Measurements from ENCODE around the gene SNX20. TPM values are rescaled to one million over a fixed set of nuclear protein-coding genes. Genes with fewer than 3 reads are reported as not detected.

Gene SNX20
- total RNA-seq, 1 donor, result 48.5 TPM

DNA sequence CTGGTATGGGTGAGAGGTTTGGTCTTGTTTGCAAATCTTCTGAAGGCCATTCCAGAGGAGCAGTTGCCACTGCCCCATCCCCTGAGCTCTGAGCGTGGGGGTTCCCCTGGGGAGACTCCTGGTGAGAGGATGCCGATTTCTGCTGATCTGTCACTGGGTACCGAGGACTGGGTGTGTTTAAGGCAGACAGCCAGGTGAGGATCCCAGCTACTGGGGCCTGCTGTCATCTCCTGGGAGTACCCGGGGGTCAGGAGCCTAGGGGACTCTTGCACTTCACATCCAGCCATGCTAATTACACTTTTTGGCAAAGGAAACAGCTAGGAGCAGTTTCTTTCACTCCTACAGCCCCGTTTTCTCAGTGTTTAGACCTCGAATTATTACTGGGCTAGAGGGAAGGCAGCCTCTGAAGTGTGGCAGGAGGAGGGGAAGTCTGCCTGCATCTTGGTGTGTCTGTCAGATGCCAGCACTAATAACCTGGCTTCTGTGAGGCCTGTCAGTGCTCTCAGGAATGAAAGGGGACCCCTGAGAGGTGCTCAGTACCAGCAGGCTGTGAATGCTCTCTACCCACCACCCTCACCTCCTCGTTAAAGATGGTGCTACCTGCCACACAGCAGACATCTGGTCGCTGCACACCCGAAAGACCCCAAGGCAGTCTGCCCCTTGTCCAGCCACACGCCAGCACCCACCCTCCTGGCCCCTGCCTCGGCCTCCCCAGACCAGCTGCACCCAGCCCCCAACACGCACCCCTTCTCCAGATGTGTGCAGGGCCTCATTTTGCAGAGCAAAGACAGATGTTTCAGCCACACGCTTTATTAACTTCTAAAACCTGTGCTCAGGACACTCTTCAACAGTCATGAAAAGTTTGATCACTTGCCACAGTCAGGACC is 43.2 kb downstream of the SNX20 start:
- DNase-seq (ENCODE audit: low read depth in 2 of 3, low spot score in 2 of 3), result no peak

DNA sequence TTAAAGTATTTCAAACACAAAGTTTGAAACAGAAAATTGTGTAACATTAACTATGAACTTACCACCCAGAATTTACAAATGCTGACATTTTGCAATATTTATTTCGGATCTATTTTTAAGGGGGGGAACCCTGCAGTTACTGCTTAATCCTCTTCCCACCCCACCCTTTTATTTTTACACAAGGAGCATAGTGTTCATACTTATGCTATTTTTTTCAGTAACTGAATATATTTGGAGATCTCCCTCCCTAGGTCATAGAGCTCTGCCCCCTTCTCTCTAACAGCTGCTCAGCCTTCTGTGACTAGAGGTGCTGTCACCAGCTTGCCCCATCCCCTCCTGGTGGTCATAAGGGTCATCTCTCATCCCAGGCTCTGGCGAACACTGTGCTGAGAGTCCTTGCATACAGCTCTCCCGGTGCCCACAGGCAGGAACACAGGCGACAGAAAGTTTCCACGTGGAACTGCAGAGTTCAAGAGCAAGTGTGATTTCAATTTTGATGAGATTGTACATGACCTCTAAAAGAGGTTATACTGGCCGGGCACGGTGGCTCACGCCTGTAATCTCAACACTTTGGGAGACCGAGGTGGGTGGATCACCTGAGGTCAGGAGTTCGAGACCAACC is 44.2 kb downstream of the SNX20 start:
- DNase-seq (ENCODE audit: low read depth in 2 of 3, low spot score in 2 of 3), result no peak

DNA sequence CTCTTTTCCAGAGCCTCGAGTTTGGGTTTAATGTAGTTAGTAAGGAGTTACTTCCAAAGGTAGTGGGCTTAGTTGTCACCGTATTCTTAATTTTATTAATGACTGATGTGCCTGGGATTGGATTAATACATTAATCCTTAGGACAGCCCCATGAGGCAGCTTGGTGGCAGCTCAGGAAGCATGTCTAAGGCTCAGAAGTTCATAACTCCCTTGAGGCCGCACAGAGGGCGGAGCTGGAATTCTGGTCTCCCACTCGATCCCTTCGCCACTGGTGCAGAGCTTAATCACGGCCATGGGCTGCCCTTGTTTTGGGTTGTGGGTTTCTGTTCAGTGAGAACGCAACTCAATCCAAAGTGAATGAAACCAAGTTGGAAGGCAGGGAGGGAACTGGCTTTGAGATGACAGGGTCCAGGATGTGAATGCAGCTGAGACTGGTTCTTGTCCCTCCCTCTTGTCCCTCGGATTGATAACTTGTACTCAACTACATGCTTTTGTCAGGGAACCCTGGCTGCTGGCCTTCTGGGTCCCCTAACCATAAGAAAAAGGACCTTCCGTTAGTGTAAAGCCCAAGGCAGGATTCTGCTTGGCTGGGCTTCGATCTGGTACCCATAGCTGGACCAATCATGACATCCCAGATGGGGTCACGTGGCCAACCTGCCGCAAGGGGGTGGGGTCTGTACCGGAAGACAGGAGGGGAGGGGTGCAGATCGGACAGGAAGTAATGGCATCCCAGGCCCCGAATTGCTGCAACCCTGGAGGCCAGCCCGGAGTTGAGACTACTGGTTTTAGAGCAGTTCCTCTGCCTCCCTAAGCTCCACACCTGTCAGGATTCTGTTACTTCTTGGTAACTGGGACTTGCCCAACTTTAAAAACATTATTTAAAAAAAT is 45.4 kb downstream of the SNX20 start:
- no peak for DNase-seq (ENCODE audit: low read depth in 2 of 3, low spot score in 2 of 3)

DNA sequence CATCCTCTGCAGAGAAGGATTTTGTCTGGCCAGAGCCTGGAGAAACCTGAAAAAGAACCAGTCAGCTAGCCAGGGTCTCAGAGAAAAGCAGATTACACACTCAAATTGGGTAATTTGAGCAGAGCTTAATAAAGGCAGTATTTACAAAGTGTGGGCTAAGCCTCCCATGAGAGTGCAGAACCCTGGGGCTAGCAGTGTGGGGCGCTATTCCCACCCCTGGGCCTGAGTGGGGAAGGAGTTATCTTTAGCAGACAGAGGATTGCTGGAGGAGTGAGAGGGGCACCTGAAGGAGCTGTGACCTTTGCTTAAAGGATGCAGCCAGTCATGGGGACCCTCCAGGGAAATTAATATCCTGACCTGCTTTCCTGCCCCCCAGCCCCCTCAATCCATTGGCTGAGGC is 46.2 kb downstream of the SNX20 start:
- no peak for DNase-seq (ENCODE audit: low read depth in 2 of 3, low spot score in 2 of 3)

DNA sequence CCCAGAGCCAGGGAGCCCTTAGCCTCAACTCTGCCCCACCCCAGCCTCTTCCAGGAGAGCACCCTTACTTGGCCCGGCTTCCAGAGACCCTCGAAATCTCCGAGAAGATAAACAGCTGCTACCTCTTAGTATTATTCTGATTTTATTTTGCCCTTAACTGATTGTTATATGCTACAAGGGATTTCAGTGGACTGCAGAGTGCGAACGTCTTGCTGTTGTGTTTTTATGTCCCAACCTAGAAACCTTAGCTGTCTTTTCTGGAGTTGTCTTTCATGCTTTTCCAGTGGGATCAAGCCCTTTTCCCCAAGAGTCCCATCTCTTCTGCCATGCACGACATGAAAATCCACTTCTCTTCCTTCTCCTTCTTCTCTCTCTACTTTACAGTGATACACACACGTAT is 47.0 kb downstream of the SNX20 start:
- DNase-seq (ENCODE audit: low read depth in 2 of 3, low spot score in 2 of 3), result no peak

DNA sequence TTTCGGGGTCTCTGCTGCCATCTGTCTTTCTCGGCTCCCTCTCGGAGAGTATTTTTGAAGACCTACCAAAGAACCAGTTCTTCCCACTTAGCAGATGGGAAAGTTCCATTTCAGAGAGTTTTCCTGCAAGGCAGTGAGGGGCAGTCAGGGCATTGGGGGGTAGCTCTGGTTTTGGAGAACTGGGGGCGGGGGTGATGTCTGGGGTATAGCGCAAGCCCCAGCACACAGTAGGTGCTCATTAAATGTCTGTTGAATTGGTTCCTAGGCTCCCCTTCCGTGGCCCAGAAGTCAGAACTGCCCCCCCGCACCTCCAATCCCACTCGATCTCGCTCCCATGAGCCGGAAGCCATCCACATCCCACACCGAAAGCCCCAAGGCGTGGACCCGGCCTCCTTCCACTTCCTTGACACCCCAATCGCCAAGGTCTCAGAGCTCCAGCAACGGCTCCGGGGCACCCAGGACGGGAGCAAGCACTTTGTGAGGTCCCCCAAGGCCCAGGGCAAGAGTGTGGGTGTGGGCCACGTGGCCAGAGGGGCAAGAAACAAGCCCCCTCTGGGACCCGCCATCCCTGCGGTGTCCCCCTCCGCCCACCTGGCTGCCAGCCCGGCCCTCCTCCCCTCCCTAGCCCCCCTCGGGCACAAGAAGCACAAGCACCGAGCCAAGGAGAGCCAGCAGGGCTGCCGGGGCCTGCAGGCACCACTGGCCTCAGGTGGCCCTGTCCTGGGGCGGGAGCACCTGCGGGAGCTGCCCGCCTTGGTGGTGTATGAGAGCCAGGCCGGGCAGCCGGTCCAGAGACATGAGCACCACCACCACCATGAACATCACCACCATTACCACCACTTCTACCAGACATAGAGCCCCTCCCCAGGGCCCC is 47.9 kb downstream of the SNX20 start:
- no peak for DNase-seq (ENCODE audit: low read depth in 2 of 3, low spot score in 2 of 3)

DNA sequence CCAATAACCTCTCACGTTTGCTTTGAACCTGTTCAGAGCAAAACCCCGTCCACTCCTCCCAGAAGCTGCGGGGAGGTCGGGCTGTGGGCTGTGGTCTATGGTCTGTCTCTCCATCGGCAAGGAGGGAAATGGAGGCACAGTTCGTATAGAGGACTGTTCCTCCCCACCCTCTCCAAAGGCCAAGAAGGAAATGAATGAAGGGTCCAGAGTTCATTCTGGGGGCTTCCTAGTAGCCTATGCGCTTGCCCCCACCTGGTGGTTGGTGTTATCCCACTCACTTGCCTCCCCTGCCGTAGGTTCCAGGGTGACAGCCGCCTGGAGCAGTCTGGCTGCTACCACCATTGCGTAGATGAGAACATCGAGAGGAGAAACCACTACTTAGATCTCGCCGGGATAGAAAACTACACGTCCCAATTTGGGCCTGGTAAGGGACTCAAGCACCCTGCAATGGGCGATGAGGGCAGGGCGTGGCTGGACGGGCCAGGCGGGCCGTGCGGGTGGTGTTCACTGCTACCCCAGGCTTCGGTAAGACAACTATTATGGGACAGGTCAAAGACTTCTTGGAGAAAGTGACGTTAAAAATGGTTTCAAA is 49.0 kb downstream of the SNX20 start:
- no peak for DNase-seq (ENCODE audit: low read depth in 2 of 3, low spot score in 2 of 3)

DNA sequence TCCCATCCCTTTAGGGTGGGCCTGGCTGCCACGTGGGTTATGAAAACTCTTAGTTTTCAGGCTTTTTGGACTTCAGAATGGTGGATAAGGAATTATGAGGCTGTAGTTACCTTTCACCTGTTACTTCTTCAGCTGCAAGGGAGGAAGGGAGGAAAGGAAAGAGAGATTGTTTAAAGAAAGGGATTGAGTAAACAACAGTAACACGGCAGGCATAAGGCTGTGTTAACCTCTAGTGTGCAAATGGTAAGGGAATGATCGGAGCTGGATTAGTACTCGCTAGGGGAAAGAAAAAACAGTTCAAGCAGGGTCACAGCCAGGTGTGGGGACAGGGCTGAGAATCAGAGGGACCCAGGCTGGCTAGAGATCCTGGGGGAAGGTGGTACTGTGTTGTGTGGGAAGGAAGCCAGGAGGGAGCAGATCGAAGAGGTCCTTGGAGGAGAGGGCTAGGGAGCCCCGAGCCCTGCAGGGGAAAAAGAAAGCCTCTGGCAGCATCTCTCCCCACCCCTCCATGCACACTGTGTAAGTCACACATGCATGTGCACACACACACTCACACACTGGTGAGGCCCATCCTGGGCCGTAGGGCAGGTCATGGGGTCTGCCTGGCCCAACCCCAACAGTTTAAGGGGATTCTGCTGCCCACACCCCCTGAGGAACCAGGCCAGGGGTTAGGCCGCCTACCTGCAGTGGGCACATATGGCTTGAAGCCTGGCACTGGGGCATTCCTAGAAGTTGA is 49.7 kb downstream of the SNX20 start:
- no peak for DNase-seq (ENCODE audit: low read depth in 2 of 3, low spot score in 2 of 3)

DNA sequence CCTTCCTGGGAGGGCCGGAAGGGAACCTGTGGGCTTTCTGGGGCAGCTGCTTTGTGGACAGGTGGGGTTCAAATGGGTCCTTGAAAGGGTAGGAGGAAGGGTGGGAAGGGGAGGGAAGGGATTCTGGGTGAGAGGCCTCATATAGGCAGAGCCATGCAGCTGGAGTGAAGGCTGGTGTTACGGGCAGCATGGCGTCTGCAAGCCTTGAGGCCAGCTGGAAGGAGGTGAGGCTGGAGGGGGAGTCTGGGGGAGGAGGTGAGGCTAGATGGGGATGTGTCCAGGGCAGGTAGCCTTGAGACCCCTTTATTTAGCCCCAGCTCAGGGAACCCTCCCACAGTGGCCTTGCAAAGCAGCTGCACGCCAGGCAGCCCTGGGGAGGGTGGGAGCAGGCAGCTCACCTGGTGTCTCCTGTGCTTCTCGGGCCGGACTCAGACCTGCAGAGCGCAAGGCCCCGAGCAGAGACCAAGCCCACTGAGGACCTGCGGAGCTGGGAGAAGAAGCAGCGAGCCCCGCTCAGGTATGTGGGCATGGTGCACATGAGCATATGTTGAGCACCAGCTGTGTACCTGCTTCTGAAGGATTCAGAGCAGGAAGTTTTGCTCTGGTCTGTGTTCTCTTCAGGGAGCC is 50.6 kb downstream of the SNX20 start:
- no peak for DNase-seq (ENCODE audit: low read depth in 2 of 3, low spot score in 2 of 3)

DNA sequence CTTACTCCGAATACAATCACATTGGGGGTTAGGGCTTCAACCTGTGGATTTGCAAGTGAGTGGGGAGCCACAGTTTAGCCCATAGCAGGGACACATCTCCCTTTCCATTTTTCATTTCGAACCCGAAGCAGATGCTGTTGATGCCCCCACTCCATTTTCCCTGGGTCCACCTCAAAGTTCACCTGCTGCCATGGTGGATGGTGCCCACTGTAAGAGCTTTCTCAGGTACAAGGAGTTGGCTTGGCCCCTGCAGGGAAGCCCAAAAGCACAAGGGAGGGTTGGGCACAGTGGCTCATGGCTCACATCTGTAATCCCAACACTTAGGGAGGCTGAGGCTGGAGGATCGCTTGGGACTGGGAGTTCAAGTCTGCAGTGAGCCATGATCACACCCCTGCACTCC is 51.8 kb downstream of the SNX20 start:
- no peak for DNase-seq (ENCODE audit: low read depth in 2 of 3, low spot score in 2 of 3)

DNA sequence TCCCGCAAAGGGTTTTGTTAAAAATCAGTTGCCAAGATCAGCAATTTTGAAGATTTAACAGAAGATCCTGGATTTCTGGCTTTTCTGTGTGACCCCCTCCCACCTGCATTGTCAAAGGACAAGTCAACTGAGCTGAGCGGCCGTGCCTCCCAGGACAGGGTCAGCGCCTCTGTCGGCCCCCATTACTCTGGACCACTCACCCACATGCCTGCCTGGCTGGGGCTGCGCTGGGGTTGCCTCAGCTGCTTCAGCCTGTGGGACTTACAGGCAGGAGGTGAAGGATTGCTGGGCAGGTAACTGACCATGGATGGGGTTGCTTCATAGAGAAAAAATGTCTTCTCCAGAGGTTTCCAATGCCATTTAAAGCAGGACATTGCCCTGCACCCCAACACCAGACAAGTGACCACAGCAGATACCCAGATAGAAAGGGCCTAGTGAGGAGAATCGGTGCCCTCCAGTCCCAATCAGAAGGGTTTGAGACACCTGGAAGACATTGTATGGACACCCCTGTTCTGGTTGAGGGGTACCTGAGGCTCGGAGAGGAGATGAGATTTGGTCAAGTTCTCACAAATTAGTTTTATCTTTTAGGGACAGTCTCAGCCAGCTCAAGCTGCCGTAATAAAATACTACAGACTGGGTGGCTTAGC is 52.8 kb downstream of the SNX20 start:
- DNase-seq (ENCODE audit: low read depth in 2 of 3, low spot score in 2 of 3), result no peak

DNA sequence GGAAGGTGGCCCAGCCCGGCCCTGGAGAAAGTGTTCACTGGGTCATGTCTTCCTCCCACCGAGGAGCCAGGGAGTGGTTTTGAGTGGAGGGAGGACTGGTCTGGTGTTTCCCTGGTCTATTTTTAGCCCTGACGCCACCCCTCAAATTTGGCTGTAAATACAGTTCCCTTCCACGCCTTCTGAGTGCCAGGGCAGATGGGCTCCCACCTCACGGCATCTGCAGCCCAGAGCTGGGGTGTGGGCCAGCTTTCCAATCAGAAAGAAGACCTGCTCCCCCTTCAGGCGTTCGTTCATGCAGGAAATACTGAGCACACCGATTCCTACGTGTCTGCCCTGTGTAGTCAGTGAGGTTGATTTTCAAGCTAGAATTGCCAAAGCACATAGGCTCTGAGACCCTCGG is 53.7 kb downstream of the SNX20 start:
- DNase-seq (ENCODE audit: low read depth in 2 of 3, low spot score in 2 of 3), result peak; percentile 24 to 78 (median 60)

DNA sequence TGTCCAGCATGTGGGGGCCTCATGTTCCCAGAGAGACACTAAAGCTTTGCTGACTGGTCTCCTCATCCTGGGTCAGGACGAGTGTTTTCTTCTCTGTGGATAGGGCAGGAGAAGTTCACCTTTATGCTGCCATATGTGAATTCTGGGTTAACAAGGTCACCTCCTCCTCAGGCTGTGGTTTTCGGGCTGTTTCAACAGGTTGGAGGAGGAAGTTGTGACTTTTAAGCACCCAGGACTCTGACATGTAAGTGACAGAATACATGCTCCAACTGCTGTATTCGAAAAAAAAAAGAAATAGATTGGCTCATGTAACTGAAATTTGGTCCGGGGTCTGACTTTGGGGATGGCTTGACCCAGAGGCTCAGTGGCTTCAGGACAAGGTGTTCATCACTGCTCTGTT is 54.2 kb downstream of the SNX20 start:
- DNase-seq (ENCODE audit: low read depth in 2 of 3, low spot score in 2 of 3), result peak in 1 of 3 donors; percentile 36

DNA sequence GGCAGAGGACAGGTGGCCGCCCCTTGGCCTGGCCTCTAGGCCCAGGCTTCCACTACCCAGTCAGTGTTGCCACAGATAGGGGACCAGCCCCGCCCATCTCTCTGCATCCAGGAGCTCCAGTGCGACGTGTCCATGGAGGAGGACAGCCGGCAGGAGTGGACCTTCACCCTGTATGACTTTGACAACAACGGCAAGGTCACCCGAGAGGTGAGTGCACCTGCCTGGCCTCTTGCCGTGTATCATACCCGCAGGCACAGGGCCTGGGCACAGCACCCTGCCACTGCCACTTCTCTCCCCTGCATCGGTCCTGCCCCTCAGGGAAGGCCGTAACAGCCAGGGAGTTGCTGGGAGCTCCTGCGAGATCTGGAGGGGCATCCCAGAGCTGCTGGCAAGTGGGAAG is 55.7 kb downstream of the SNX20 start:
- no peak for DNase-seq (ENCODE audit: low read depth in 2 of 3, low spot score in 2 of 3)

DNA sequence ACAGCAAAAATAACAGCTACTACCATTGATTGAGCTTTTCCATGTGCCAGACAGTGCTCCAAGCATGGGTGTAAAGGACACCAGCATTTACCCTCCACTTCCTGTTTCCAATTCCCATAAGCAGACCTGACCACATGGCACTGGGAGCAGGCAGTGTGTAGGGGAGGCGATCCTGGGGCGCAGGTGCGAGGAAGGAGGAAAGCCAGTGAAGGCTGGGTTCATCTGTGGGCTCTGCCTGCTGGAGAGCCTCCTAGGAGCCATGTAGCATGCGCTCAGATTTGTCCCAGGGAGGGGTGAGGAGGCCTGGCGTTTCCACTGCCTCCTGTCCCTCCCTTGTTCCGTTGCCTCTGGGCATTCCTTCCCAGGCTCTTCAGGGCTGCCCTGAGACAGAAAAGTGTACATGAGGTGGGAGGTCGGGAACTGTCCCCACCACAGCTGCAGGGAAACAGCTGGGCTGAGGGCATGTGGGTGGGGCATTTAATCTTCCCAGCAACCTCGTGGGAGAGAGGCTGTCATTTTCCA is 56.6 kb downstream of the SNX20 start:
- DNase-seq (ENCODE audit: low read depth in 2 of 3, low spot score in 2 of 3), result no peak

DNA sequence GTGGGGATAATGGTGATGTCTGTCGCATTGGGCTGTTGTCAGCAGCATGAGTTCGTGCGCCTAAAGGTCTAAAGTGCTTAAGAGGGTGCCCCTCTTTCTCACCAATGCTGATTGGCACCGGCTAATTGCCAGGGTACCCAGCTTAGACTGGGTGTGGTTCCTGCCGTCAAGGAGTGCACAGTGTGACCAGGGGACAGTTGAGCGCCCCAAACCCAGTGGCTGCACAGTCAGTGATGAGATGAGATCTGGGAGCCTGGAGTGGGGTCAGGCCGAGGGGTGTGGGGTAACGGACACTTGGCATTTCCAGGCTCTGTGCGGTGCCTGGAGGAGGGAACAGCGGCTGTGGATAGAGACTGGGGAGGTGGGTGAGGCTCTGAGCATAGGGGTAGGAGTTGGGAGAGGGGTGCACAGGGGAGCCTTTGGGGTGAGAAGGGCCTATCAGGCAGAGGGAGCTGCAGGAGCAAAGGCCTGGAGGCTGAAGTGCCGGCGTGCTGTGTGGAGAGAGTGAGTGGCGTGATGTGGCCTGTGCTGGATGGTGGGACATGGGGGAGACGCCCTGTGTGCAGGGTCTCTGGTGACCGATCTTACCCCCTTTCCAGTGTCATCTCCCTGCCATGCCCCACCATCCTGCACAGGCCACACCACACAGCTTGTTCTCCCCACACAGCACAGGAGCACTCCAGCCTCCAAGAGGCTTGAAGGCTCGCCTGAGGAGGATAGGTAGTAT is 58.3 kb downstream of the SNX20 start:
- no peak for DNase-seq (ENCODE audit: low read depth in 2 of 3, low spot score in 2 of 3)

DNA sequence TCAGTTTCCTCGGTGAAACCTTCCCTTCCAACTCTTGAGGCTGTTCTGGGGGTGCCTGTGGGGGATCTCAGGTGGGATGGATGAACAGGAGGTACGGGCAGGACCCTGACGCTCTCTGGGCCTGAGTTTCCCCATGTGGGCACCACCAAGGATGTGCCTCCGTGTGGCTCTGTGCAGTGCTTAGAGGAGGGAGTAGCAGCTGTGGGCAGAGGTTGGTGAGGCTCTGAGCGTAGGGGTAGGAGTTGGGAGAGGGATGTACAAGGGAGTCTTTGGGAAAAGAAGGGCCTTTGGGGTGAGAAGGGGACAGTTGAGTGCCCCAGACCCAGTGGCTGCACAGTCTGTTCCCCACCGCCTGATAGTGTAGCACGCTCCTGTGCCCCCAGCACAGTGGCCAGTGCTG is 59.1 kb downstream of the SNX20 start:
- no peak for DNase-seq (ENCODE audit: low read depth in 2 of 3, low spot score in 2 of 3)

All from hematopoietic multipotent progenitor cell (in vitro differentiated cells).